ENCODE data around the gene CDH26.

- TF ChIP-seq POLR2AphosphoS5 (IDR thresholded peaks at IDR 0.05; ENCODE audit: low read depth, low read length) (no peak), POLR2A (IDR thresholded peaks at IDR 0.05; ENCODE audit: low read depth, low read length) (no peak)
These were observed 95.0 kb downstream of the CDH26 start for GRCh38 chr20:60053125-60053817.

Data from GM12891 (cell line).